SK-N-SH (cell line): ENCODE data around the gene MRPS12. TPM values are rescaled to one million over a fixed set of nuclear protein-coding genes. Genes with fewer than 3 reads are reported as not detected.

Source experiments
- CTCF ChIA-PET: fragments of 300-600, 350-600 bp; formaldehyde crosslinking; extraction: SDS; loops from one replicate; lab custom pipeline; 2021; lab: Yijun Ruan, JAX
- POLR2A ChIA-PET: fragments of 350-600 bp; sonication (Branson Sonifier 250); formaldehyde crosslinking; extraction: SDS; loops from one replicate; lab custom pipeline; 2020; ENCODE audit warnings: antibody characterized with exemption, inconsistent platforms; lab: Yijun Ruan, JAX
- DNase-seq: peaks from one replicate; pipeline ENCODE4 v3.0.0; 2012
- H2AFZ ChIP-seq: fragments of 200-600 bp; sonication (generic); 2 replicates; pipeline ENCODE4 v1.8.1; 2016; ENCODE audit warnings: antibody characterized with exemption, mild to moderate bottlenecking, low read depth
- H3F3A ChIP-seq: fragments of 200-600 bp; sonication (generic); replicated peaks from 2 replicates; pipeline ENCODE3; 2016; ENCODE audit warnings: antibody characterized with exemption, mild to moderate bottlenecking; ENCODE audit not compliant: insufficient read depth
- H3K27ac ChIP-seq, 2 experiments: fragments of 200-500 bp in 1 of 2; fragments of 200-600 bp in 1 of 2; sonication (Bioruptor generic) in 1 of 2; sonication (generic), shearing (Covaris generic) in 1 of 2; 2 replicates each; pipeline versions ENCODE4 v1.5.1 to v1.6.1; 2014 to 2016; ENCODE audit warnings: low read depth in 2 of 2, inconsistent platforms in 1 of 2, low read length in 1 of 2, mild to moderate bottlenecking in 1 of 2, mixed read lengths in 1 of 2
- H3K27me3 ChIP-seq: fragments of 200-600 bp; sonication (generic), shearing (Covaris generic); 2 replicates; pipeline ENCODE4 v1.6.1; 2016; ENCODE audit warnings: mixed run types; ENCODE audit not compliant: insufficient read depth
- H3K36me3 ChIP-seq, 2 experiments: fragments of 200-500 bp in 1 of 2; fragments of 200-600 bp in 1 of 2; sonication (Bioruptor generic) in 1 of 2; sonication (generic) in 1 of 2; replicated peaks in 1 of 2; 2 replicates each; pipeline versions ENCODE3 to v1.5.1; 2014 to 2016; ENCODE audit warnings: low read length in 1 of 2, mild to moderate bottlenecking in 1 of 2; ENCODE audit not compliant: insufficient read depth in 2 of 2, control insufficient read depth in 1 of 2
- H3K4me1 ChIP-seq, 2 experiments: fragments of 200-500 bp in 1 of 2; fragments of 200-600 bp in 1 of 2; sonication (Bioruptor generic) in 1 of 2; sonication (generic), shearing (Covaris generic) in 1 of 2; 2 replicates each; pipeline versions ENCODE4 v1.5.1 to v1.6.1; 2014 to 2016; ENCODE audit warnings: low read depth in 1 of 2, low read length in 1 of 2, mixed run types in 1 of 2; ENCODE audit not compliant: insufficient read depth in 2 of 2, control insufficient read depth in 1 of 2
- H3K4me2 ChIP-seq: fragments of 200-600 bp; sonication (generic), shearing (Covaris generic); 2 replicates; pipeline ENCODE4 v1.6.1; 2017; ENCODE audit warnings: mixed run types
- H3K4me3 ChIP-seq, 2 experiments: fragments of 200-500 bp in 1 of 2; fragments of 200-600 bp in 1 of 2; sonication (Bioruptor generic) in 1 of 2; sonication (generic), shearing (Covaris generic) in 1 of 2; 2 replicates each; pipeline versions ENCODE4 v1.5.1 to v1.8.1; 2014 to 2016; ENCODE audit warnings: low read depth in 2 of 2, inconsistent platforms in 1 of 2, low read length in 1 of 2, mild to moderate bottlenecking in 1 of 2, mixed read lengths in 1 of 2, moderate library complexity in 1 of 2
- H3K79me2 ChIP-seq: fragments of 200-600 bp; sonication (generic); 2 replicates; pipeline ENCODE4 v1.8.1; 2017; ENCODE audit warnings: mild to moderate bottlenecking; ENCODE audit not compliant: insufficient read depth
- H3K9ac ChIP-seq: fragments of 200-600 bp; sonication (generic); 2 replicates; pipeline ENCODE4 v1.6.1; 2017; ENCODE audit warnings: mixed run types
- H3K9me2 ChIP-seq: fragments of 200-600 bp; sonication (generic); 2 replicates; pipeline ENCODE4 v1.6.1; 2017; ENCODE audit warnings: mixed run types
- H3K9me3 ChIP-seq: fragments of 200-600 bp; sonication (generic); 2 replicates; pipeline ENCODE4 v1.6.1; 2017; ENCODE audit warnings: mixed run types, mild to moderate bottlenecking, moderate library complexity
- H4K20me1 ChIP-seq: fragments of 200-600 bp; sonication (generic); 2 replicates; pipeline ENCODE4 v1.6.1; 2017; ENCODE audit warnings: mild to moderate bottlenecking, mixed run types; ENCODE audit not compliant: insufficient read depth
- EP300 ChIP-seq, 2 experiments: IDR thresholded peaks; 2 replicates each; pipeline versions ENCODE4 v1.4.0 to v1.6.1; 2012; ENCODE audit warnings: borderline replicate concordance in 1 of 2, low read depth in 1 of 2, low read length in 1 of 2
- EZH2phosphoT487 ChIP-seq: fragments of 200-600 bp; sonication (generic); IDR thresholded peaks from 2 replicates; pipeline ENCODE4 v1.6.1; 2017; ENCODE audit warnings: low read depth, mixed run types, mild to moderate bottlenecking, antibody characterized with exemption, moderate library complexity, borderline replicate concordance
- FOSL2 ChIP-seq: IDR thresholded peaks from 2 replicates; pipeline ENCODE4 v1.4.0; 2012; ENCODE audit warnings: low read depth, mild to moderate bottlenecking, moderate library complexity, borderline replicate concordance
- FOXJ3 ChIP-seq: sonication (generic); formaldehyde crosslinking; IDR thresholded peaks from 2 replicates; pipeline ENCODE4 v1.5.1; 2020; ENCODE audit warnings: mild to moderate bottlenecking, missing genetic modification reagents
- JUND ChIP-seq: IDR thresholded peaks from 2 replicates; pipeline ENCODE4 v1.4.0; 2012
- MEF2A ChIP-seq: IDR thresholded peaks from 2 replicates; pipeline ENCODE4 v1.4.0; 2012; ENCODE audit warnings: low read depth, borderline replicate concordance
- MXI1 ChIP-seq: IDR thresholded peaks from 2 replicates; pipeline ENCODE4 v1.6.1; 2012; ENCODE audit warnings: mild to moderate bottlenecking, low read depth, low read length, improper control_type of control experiment
- NRF1 ChIP-seq: IDR thresholded peaks from 2 replicates; pipeline ENCODE4 v1.6.1; 2012; ENCODE audit warnings: low read depth, mild to moderate bottlenecking, low read length
- RFX5 ChIP-seq: IDR thresholded peaks from 2 replicates; pipeline ENCODE4 v1.6.1; 2012; ENCODE audit warnings: mild to moderate bottlenecking, improper control_type of control experiment, low read length
- RXRA ChIP-seq: IDR thresholded peaks from 2 replicates; pipeline ENCODE4 v1.4.0; 2012; ENCODE audit warnings: low read depth, mild to moderate bottlenecking, borderline replicate concordance
- YY1 ChIP-seq: IDR thresholded peaks from 2 replicates; pipeline ENCODE4 v1.4.0; 2012; ENCODE audit warnings: low read depth, mild to moderate bottlenecking
- WGBS: methylation state at CpG from one replicate; pipeline ENCODE4 v1.1.6; 2017; ENCODE audit warnings: low lambda C conversion rate; 5-methylcytosine and 5-hydroxymethylcytosine counted together
- polyA plus RNA-seq, 3 experiments: library from polyadenylated mRNA; depleted of rRNA; stranded (reverse); fragments of >200 nt; gene quantifications; 2 replicates each; pipeline ENCODE4 v1.2.3, GENCODE V29; 2012
- TF ChIP-seq, protein P1 (sequence below): IDR thresholded peaks from 2 replicates; pipeline ENCODE4 v1.4.0; 2012; ENCODE audit warnings: low read depth

MRPS12 gene
- polyA plus RNA-seq, 1 of the 3 experiments (the other 2 are of a cell fraction) = 59.6 TPM

DNA sequence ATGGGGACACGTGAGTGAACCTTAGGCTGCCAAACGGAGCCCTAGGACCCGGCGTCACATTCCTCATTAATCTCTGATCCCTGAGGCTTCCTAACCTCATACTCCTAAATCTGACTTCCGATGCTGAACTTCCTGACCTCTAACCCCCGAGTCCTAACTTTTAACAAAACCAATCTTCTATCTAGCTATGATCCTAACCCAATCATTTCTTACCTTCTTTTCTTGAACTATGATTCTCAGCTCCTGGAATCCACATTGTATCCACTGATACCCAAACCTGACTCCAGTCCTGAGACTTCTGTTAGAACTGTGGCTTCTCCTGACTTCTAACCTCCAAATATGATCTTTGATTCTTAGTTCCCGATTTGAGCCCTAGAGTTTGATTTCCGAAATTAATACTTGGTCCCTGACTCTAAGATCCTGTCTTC lies 30.5 kb upstream of the MRPS12 start:
- Histone ChIP-seq H3K79me2 (peaks cover 43% of the 10 kb centered on the region), H3K27ac (peak overlapping the region; percentile 51 to 77), H3K9me3 (no peaks in the 10 kb centered on the region), H3K36me3 (peaks cover 0 to 1% of the 10 kb centered on the region in 2 experiments), H4K20me1 (no peaks in the 10 kb centered on the region), H3K4me3 (peak overlapping the region; percentile 66 to 92), H2AFZ (peak overlapping the region; percentile 88), H3K4me2 (peak overlapping the region; percentile 88), H3F3A (peaks cover 4% of the 10 kb centered on the region), H3K9ac (peak overlapping the region; percentile 81), H3K9me2 (no peaks in the 10 kb centered on the region), H3K4me1 (peaks cover 0 to 9% of the 10 kb centered on the region in 2 experiments; a peak in 2 of 4 replicates), H3K27me3 (no peaks in the 10 kb centered on the region)
- CTCF ChIA-PET = interaction anchor here (0.8 to 2.8 kb wide), 10 partner anchors 13 to 495 kb away, joined by 3 to 19 read pairs (median 3); partner anchors contain the start of genes MRPS12, RINL and SARS2
- no peak for DNase-seq
- whole genome bisulfite sequencing = 4% methylated on average over 8 of the region's 8 CpGs
- POLR2A ChIA-PET = interaction anchor here (1.6 kb wide), 1 partner anchor 37 kb away, joined by 3 read pairs; no protein-coding TSS in a partner anchor
- TF ChIP-seq MXI1 = peak; percentile 79; the same call in 1 of the 2 replicates
- TF ChIP-seq NRF1 = no peak

DNA sequence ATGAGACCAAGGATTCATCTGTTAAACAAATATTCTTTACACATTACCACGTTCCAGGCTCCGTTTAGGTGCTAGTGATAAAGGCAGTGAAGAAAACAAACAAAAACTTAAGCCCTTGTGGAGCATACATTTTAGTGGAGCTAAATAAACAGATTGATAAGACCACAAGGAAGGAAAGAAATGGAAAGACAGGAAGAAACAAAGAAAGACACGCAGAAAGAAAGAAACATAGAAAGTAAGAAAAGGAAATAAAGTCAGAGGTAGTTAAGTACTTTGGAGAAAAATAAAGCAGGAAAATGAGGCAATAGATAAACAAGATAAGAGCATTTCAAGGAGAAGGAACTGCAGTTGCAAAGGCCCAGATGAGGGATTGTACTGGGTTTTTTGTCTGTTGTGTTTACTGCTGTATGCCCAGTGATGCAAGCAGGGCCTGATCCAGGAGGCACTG lies 30.0 kb upstream of the MRPS12 start:
- H4K20me1 ChIP-seq = no peaks in the 10 kb centered on the region
- H3K9me2 ChIP-seq = no peaks in the 10 kb centered on the region
- peaks cover 43% of the 10 kb centered on the region for H3K79me2 ChIP-seq
- H3F3A ChIP-seq = peaks cover 4% of the 10 kb centered on the region
- H3K27me3 ChIP-seq = no peaks in the 10 kb centered on the region
- TF ChIP-seq EZH2phosphoT487 = no peak
- TF ChIP-seq RXRA = no peak
- no peak for TF ChIP-seq RFX5
- TF ChIP-seq NRF1 = no peak
- no peak for TF ChIP-seq FOSL2
- no peak for TF ChIP-seq MEF2A
- no peak for TF ChIP-seq FOXJ3
- TF ChIP-seq JUND = no peak
- TF ChIP-seq, protein P1, sequence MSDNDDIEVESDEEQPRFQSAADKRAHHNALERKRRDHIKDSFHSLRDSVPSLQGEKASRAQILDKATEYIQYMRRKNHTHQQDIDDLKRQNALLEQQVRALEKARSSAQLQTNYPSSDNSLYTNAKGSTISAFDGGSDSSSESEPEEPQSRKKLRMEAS = no peak
- TF ChIP-seq EP300 (IDR thresholded peaks at IDR 0.05; ENCODE audit: borderline replicate concordance in 1 of 2, low read depth in 1 of 2, low read length in 1 of 2) = no peak
- TF ChIP-seq YY1 = no peak
- H3K9me3 ChIP-seq = no peaks in the 10 kb centered on the region
- ChIA-PET POLR2A (interaction anchor here (1.6 kb wide), 1 partner anchor 38 kb away, joined by 3 read pairs; no protein-coding TSS in a partner anchor), CTCF (interaction anchor here (0.9 to 2.8 kb wide), 8 partner anchors 13 to 495 kb away, joined by 3 to 19 read pairs (median 4); partner anchors contain the start of genes MRPS12 and SARS2)
- H3K4me3 ChIP-seq = peak overlapping the region; percentile 66 to 92
- peak overlapping the region; percentile 81 for H3K9ac ChIP-seq
- no peak for DNase-seq
- H3K36me3 ChIP-seq = peaks cover 0 to 5% of the 10 kb centered on the region in 2 experiments
- H2AFZ ChIP-seq = peak overlapping the region; percentile 88; the same call in 1 of the 2 replicates
- H3K27ac ChIP-seq = peak overlapping the region; percentile 51 to 77; a peak in 3 of 4 replicates
- WGBS = 59% methylated on average over 3 of the region's 3 CpGs
- H3K4me1 ChIP-seq = peaks cover 0 to 9% of the 10 kb centered on the region in 2 experiments; a peak in 2 of 4 replicates
- H3K4me2 ChIP-seq = peak overlapping the region; percentile 88
